Stimulated activated CD8-positive, alpha-beta memory T cell treated with anti-CD3 and anti-CD28 coated beads, Interleukin-7, amount 100 ng/mL, for 4 hours (primary cell): Measurements from ENCODE around the gene IL1R2.
"Not testable (repeated sequence)": the region's sequence is repeated elsewhere in the genome, so short reads cannot be mapped to it uniquely, and the experiment has no call there.

ENCODE experiments used
- DNase-seq, 2 donors: peaks; one replicate each; pipeline ENCODE4 v3.0.0-alpha.2; 2020; ENCODE audit warnings: low read depth in 2 of 2

The IL1R2 gene

DNA sequence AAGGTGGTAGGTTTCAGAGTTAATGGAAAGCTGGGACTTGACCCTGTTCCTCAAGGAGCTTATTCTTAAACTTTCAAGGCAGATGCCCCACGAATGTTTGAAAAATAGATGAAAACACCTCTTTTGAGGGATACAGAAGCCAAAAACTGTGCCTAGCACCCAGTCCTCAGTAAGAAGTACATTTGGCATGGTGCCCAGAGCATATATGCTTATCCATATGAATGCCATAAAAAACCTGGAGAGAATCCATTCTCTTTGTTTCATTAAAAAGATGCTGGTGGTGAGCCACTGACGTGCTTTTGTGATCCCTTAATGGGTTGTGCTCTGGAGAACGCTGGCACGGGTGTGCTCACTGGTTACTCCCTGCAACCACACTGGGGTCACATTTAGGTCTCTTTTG is 69.0 kb downstream of the IL1R2 start:
- DNase-seq, result no peak

DNA sequence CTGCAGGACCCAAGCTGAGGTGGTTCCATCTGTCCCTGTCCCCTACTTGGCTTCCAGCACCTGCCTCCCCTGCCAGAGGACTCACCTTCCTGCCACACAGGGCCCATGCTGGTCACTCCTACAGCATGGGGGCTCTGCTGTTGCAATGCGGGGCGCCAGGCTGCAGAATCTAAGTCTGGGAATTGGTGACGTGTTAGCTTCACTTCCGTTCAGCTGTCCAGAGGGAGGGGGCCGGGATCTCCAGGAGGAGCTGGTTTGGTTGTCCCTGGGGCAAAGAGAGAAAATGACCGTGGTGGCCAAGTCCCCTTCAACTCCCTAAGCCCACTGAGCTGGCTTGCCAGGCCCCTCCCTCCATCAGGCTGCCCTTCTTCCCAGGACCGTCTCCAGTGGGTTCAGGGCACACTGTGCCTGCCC is 69.5 kb downstream of the IL1R2 start:
- no peak for DNase-seq

GRCh38 chr2:102061962-102062795 is 70.4 kb downstream of the IL1R2 start:
- no peak for DNase-seq

DNA sequence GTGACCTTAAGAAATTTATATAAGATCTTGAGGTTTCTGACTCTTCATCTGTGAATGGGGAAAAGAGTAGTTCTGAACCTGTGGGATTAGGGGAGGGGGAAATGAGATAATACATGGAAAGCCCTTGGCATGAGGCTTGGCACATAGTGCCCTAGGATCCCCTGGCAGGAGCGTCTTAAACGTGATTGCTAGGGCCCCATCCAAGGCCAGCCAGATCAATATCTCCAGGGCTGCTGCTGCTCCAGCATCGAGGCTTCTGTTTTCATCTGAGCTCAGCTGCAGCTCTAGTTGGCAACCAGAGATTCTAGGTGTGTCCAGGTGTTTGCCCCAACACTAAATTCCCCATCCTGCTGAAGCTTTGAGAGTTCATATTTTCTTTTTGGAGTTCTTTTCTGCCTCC is 71.0 kb downstream of the IL1R2 start:
- no peak for DNase-seq

DNA sequence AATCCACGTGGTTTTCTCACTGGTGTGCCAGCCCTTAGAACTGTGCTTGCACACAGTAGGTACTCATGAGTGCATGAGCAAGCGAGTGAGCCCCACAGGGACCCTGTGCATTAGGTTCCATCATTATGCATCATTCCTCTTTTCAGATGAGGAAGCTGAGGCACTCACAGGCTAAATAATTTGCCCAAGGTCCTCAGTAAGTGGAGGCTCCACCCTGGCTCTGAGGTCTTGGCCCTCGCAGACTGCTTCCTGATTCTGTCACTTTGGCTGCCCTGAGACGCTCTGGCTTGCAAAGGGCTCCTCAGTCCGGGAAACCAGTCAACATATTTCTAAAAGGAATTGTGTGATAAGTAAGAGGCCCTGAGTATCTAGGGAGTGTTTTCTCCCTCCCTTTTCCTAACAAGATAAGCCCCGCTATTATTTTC is 71.7 kb downstream of the IL1R2 start:
- no peak for DNase-seq

- peak in 1 of 2 donors; percentile 22 for DNase-seq
Observed at GRCh38 chr2:102063941-102064678, 72.3 kb downstream of the IL1R2 start.

- no peak for DNase-seq
Observed at GRCh38 chr2:102064679-102065674, 73.2 kb downstream of the IL1R2 start.

DNA sequence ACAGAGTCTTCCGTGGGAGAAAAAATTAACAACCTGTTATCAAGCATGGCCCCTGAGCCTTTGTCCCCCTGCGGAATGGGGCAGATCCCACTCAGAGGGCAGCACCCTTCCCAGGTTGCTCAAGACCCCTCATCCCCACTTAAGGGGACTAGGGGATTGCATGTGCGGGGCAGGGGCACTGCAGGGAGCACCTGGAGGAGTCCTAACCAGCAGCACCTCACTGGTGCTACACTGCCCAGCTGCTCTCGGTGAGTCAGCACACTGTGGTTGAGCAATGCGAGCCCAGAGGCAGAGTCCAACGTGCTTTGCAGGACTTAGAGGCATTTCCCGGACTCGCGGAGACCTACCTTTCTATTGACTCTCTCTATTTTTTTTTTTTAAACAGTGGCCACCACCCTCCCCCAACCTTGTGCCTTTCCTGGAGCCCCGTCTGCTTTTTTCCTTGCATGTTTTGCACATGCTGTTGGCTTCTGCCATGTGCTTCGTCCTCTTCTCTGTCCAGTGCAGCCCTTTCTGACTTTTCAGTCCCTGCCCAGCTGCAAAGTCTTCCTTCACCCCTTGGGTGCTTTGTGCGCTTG is 74.0 kb downstream of the IL1R2 start:
- DNase-seq, result no peak

- DNase-seq, result no peak
Observed at GRCh38 chr2:102066554-102066953, 74.8 kb downstream of the IL1R2 start.

GRCh38 chr2:102068126-102068525 is 76.4 kb downstream of the IL1R2 start:
- DNase-seq, result not testable (repeated sequence)

DNA sequence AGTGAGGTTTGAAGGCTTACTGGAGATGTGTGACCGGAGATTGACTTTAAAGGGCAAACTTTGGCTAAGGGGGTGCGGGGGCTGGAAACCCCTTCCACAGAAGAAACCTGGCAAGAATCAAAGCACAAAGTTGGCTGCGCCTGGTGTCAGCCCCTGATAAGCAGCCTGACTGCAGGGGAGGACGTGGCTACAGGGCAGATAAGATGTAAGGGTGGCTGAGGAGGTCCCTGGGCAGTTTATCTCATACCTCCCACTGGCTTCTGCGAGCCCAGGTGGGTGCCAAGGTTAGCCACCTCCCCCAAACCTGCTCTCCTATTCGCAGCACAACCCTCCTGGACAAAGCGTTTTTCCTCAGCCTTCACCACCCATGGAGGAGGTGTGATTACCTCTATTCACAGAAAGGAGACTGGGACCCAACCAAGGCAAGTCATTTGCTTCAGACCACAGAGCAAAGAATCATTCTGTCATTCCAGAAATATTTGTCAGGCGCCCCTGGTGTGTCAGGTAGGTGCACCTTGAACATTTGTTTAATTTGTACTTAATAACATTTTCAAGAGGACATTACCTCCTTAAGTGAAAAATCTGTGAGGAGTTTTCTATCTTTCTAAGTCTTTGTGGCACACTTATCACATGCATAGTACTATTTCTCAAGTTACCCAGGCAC is 77.7 kb downstream of the IL1R2 start:
- DNase-seq, result no peak

DNA sequence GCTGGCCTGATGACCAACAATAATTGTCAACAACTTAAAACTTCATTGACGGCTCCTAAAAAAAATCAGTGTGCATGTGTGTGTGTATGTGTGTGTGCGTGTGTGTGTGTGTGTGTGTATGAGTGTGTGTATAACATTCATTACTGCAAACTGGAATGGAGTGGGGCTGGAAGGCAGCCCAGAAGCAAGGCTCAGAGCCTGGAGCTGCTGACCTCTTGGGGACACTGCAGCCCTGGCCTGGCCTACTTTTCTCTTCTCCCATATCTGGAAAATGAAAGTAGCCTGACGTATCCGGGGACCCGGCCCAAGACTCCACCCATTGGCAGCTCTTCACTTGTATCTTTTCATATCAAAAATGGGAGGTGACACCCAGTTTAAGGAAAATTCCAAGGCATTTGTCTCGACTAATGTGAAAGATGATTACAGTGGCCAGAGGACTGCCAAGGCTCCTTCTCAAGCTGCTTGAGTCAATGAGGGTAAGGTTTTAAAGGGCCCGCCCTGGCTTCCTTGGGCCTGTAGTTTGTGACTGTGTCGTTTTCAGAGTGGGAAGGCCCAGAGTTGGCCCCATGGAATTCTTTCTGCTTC is 78.4 kb downstream of the IL1R2 start:
- no peak for DNase-seq

GRCh38 chr2:102072741-102073140 is 81.0 kb downstream of the IL1R2 start:
- no peak for DNase-seq

DNA sequence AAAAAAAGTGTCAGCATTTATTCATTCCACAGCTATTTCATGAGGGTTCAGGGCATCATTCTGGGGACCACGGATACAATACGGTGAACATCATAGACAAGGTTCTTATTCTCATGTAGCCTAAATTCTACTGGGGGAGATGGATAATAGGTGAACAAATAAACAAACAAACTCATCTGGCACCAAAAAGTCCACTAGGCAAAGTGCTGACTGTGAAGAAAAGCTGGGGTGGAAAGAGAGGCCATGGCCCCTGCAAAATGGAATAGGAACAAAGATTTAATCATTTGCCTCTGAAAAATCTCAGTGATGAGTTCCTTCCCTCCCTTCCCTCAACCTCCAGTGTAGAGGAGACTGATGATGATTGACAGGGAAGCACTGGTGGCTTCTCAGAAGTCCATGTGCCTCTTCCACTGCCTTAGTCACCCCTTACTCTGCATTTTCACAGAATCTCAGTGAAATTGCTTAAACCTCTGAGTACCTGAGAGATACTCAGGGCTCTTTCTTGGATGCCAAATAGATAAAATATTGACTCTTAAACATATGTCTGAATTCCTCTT is 81.5 kb downstream of the IL1R2 start:
- no peak for DNase-seq

DNA sequence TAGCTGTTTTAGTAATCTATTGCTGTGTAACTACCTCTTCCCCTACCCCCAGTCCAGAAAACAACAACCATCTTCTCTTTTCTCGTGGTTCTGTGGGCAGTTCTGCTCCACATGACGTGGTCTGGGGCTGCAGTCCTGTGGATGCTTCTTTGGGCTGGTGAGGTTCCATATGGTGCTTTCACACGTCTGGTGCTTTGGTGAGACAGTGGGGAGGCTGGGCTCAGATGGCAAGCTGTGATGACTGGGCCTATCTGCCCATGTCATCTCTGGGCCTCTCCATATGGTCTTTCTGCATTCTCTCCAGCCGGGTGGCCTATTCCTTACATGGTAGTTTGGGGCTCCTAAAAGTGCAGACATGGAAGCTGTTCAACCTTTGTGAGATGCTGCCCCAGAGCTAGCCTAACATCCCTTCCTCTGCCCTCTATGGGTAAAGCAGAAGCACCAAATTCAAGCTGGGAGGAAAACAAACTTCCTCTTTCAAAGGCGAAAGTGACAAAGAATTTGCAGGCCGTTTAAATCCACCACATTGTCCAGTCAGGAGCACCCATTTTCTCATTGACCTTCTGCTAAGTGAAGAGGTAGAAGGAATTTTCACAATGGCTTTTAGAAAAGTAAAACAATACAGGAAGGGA is 82.5 kb downstream of the IL1R2 start:
- DNase-seq, result no peak

DNA sequence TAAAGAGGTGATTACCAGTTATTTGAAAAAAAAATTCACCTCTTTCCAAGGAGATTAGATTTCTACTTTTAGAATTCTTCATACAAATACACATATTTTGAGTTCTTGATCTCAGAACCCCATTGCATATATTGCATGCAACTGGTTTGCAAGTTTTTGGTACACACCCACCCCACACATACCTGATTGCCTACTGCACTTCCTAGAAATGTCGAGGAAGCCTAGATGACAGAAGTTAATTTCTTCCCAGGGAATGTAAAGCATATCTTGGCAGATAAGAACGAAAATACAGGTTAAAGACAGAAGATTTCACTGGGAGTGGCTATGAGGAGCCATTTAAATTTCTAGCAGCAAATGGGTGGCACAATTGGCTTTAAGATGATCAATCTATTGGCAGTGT is 83.7 kb downstream of the IL1R2 start:
- no peak for DNase-seq

DNA sequence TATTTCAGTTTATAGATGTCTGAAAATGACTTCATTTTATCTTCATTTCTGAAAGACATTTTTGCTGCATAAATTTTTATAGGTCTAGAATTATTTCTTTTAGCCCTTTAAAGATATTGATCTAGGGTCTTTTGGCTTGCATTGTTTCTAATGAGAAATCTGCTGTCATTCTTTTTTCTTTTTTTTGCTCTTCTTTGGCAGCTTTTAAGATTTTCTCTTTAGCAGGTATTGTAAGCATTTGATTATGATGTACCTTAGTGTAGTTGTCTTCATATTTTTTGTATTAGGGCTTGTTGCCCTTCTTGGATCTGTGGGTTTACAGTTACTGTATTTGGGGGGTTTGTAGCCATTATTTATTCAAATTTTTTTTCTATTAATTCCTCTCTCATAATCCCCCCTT is 84.8 kb downstream of the IL1R2 start:
- no peak for DNase-seq
